ENCODE results near the gene MISP. TPM values are rescaled to one million over a fixed set of nuclear protein-coding genes. Genes with fewer than 3 reads are reported as not detected.
"Not testable (repeated sequence)": the region's sequence is repeated elsewhere in the genome, so short reads cannot be mapped to it uniquely, and the experiment has no call there.

The MISP gene, protein sequence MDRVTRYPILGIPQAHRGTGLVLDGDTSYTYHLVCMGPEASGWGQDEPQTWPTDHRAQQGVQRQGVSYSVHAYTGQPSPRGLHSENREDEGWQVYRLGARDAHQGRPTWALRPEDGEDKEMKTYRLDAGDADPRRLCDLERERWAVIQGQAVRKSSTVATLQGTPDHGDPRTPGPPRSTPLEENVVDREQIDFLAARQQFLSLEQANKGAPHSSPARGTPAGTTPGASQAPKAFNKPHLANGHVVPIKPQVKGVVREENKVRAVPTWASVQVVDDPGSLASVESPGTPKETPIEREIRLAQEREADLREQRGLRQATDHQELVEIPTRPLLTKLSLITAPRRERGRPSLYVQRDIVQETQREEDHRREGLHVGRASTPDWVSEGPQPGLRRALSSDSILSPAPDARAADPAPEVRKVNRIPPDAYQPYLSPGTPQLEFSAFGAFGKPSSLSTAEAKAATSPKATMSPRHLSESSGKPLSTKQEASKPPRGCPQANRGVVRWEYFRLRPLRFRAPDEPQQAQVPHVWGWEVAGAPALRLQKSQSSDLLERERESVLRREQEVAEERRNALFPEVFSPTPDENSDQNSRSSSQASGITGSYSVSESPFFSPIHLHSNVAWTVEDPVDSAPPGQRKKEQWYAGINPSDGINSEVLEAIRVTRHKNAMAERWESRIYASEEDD
- not detected for total RNA-seq

DNA sequence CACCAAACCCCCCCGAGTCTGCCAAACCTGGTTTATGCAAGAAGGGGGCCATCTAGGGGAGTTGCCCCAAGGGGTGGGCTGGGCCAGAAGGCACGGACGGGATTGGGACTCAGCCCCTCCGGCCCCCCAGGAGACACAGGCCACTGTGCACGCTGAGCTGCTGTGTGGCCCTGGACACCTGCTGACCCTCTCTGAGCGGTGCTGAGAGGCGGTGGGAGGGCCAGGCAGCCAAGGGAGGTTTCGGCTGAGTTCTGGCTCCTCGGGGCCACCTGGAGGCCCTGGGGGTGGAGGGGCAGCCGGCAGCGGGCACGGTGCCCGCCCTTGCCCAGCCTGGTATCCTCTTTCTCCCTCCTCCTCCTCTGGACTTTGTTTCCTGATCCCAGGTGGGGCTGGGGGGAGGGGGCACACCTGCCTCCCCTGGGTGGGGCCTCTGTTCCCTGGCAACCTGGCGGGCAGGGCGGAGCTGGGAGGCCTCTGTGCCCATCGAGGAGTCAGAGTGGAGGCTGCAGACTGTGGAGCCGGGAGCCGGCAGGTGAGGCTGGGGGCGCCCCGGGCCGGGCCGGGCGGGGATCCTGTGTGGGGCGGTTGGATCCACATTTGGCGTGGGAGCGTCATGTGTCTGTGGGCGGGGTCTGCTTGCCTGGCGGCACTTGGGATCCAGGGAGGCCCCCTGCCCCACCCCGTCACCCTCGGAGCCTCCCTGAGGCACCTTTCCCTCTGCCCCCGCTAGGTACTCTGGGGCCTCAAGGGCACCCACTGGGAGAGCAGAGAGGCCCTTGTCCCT is at the start of gene MISP:
MISP (plus strand) TSS at position 473 of the 784 bp plus-strand sequence. CDS start 5,835 bp downstream, outside the sequence.
- CTCF ChIA-PET: no interaction called here
- Mint-ChIP-seq H3K27ac (no peak within 1 kb of the TSS), H3K9me3 (ENCODE audit: insufficient read depth) (no peaks in the 10 kb centered on the region), H3K27me3 (ENCODE audit: low read depth) (no peaks in the 10 kb centered on the region), H3K4me1 (ENCODE audit: low read depth) (no peaks in the 10 kb centered on the region), H3K36me3 (ENCODE audit: low read depth) (peaks cover 2% of the 10 kb centered on the region), H3K4me3 (no peak within 1 kb of the TSS)
- DNase-seq: no peak
- no peak for ATAC-seq
- POLR2A ChIA-PET: no interaction called here

DNA sequence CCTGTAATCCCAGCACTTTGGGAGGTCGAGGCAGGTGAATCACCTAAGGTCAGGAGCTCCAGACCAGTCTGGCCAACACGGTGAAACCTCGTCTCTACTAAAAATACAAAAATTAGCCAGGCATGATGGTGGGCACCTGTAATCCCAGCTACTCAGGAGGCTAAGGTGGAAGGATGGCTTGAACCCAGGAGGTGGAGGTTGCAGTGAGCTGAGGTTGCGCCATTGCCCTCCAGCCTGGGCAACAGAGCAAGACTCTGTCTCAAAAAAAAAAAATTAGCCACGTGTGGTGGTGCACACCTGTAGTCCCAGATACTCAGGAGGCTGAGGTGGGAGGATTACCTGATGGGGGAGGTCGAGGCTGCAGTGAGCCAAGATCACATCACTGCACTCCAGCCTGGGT is 48.1 kb upstream of the MISP start:
- H3K36me3 Mint-ChIP-seq (ENCODE audit: low read depth); POLR2A ChIA-PET; H3K9me3 Mint-ChIP-seq (ENCODE audit: insufficient read depth); H3K4me3 Mint-ChIP-seq; ATAC-seq; DNase-seq: not testable (repeated sequence)
- Mint-ChIP-seq H3K27ac (peak overlapping the region; percentile 61), H3K27me3 (ENCODE audit: low read depth) (peaks cover 14% of the 10 kb centered on the region), H3K4me1 (ENCODE audit: low read depth) (peaks cover 11% of the 10 kb centered on the region)
- CTCF ChIA-PET: interaction anchor here (1.9 kb wide), 1 partner anchor 23 kb away, joined by 6 read pairs; no protein-coding TSS in a partner anchor

DNA sequence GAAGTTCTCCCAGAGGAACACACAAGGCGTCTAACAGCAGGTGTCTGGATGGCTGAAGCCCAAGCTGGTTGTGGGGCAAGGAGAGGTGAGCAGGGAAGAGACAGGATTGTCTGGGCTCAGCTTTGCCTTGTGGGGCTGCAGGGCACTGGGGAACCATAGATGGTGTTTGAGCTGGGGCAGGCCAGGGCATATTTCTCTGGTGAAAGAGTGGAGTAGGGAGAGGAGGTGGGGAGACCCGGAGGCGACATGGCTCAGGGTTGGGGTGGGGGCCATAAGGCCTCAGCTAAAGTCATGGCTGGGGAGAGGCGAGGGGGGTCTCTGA is 47.6 kb upstream of the MISP start:
- Mint-ChIP-seq H3K4me1 (ENCODE audit: low read depth) (peaks cover 11% of the 10 kb centered on the region), H3K36me3 (ENCODE audit: low read depth) (no peaks in the 10 kb centered on the region), H3K9me3 (ENCODE audit: insufficient read depth) (no peaks in the 10 kb centered on the region), H3K27me3 (ENCODE audit: low read depth) (peaks cover 18% of the 10 kb centered on the region), H3K27ac (peak overlapping the region; percentile 61), H3K4me3 (peak overlapping the region; percentile 10)
- CTCF ChIA-PET: interaction anchor here (1.9 kb wide), 1 partner anchor 23 kb away, joined by 6 read pairs; no protein-coding TSS in a partner anchor
- ATAC-seq: peak; percentile 14
- no peak for DNase-seq
- POLR2A ChIA-PET: interaction anchor here (0.7 kb wide), 1 partner anchor 39 kb away, joined by 3 read pairs; no protein-coding TSS in a partner anchor

DNA sequence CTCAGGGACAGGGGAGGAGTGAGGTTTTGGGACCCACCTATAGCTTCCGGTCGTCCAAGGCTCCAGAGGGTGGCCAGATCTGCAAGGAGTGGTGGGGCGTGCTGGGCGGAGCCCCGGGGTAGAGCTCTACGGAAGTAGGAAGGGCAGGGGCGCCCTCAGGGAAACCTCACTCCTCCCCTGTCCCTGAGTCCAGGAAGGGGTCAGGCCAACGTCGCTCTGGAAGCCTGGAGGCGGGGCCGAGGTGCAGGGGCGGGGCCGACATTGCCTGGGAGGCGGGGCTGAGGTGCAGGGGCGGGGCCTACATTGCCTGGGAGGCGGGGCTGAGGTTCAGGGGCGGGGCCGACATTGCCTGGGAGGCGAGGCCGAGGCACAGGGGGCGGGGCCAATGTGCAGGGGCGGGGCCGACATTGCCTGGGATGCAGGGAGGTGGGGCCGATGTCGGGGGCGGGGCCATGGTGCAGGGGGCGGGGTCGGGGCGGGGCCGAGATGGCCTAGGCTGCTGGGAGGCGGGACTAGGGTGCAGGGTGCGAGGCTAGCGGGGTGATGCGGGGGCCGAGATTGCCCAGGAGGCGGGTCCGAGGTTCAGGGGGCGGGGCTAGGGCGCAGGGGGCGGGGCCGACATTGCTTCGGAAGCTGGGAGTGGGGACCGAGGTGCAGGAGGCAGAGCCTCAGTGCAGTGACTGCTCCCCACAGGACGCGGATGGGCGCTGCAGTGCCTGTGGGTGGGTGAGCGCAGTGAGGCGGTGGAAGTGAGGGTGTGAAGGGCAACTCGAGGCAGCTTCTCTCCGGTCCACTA is 47.1 kb upstream of the MISP start:
- Mint-ChIP-seq H3K27ac (no peak overlapping the region), H3K27me3 (ENCODE audit: low read depth) (peaks cover 18% of the 10 kb centered on the region), H3K4me1 (ENCODE audit: low read depth) (peaks cover 11% of the 10 kb centered on the region), H3K36me3 (ENCODE audit: low read depth) (no peaks in the 10 kb centered on the region), H3K4me3 (peak overlapping the region; percentile 10), H3K9me3 (ENCODE audit: insufficient read depth) (no peaks in the 10 kb centered on the region)
- ATAC-seq (peak; percentile 87), DNase-seq (peak; percentile 72)
- CTCF ChIA-PET: interaction anchor here (1.9 kb wide), 1 partner anchor 24 kb away, joined by 6 read pairs; no protein-coding TSS in a partner anchor
- POLR2A ChIA-PET: interaction anchor here (0.7 kb wide), 1 partner anchor 38 kb away, joined by 3 read pairs; no protein-coding TSS in a partner anchor

DNA sequence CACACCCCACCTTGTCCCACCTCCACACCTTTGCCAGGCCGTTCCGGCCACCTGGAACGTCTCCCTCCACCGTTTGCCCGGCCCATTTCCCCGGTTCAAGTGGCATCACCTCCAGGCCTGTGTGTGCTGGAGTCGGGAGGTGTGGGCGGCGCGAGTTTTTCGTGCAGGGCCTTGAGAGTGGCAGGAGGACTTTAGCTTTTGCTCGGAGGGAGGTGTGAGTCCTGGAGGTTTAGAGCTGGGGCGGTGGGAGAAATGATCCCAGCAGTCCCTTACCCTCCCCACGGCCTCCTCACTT is 46.5 kb upstream of the MISP start:
- H3K9me3 Mint-ChIP-seq (ENCODE audit: insufficient read depth): no peaks in the 10 kb centered on the region
- no peak overlapping the region for H3K4me3 Mint-ChIP-seq
- ChIA-PET CTCF (interaction anchor here (1.9 kb wide), 1 partner anchor 24 kb away, joined by 6 read pairs; no protein-coding TSS in a partner anchor), POLR2A (no interaction called here)
- no peak for ATAC-seq
- no peak overlapping the region for H3K27ac Mint-ChIP-seq
- H3K4me1 Mint-ChIP-seq (ENCODE audit: low read depth): peaks cover 11% of the 10 kb centered on the region
- peaks cover 18% of the 10 kb centered on the region for H3K27me3 Mint-ChIP-seq (ENCODE audit: low read depth)
- no peak for DNase-seq
- no peaks in the 10 kb centered on the region for H3K36me3 Mint-ChIP-seq (ENCODE audit: low read depth)

DNA sequence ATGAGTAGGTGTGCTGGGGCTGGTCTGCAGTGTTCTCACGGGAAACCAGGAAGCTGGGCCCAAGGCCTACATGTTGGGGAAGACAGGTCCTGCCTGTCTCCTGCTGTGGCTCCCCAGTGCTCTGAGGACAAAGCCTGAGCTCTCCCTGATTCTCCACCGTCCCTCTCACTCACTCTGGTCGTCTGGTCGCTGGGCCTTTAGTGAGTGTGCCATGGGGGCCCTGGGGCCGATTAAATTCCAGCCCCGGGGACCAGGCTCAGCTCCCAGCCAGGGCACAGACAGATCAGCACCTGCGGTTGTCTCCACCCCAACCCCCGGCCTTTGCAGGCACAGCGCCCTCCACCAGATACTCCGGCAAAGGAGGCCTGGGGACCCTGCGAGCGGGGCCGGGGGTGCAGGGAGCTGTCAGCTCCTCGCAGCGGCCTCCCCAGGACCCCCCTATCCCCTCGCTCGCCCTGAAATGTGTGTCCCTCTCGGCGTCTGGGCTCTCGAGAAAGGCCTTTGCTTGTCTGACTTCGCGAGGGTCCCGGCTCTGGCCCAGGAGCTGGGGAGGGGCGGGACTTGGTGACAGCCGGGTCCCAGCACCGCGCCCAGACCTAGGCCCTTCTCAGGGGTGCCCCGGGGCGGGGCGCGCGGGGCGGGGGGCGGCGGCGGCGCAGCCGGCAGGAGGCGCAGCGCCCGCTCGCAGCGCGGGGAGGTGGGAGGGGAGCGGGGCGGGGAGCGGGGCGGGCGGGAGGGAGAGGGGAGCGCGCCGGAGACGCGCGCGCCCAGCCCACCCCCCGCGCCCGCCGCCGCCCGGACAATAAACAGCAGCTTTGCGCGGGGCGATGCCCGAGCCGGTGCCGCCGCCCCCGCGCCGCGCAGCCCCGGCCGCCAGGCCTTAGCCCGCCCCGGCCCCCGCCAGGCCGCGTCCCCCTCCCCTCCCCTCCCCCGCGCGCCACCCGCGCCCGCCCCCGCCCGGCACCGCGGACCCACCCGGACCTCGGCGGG is 42.5 kb upstream of the MISP start, which contains the start of gene PALM:
PALM (plus strand) TSS at position 782 of the 990 bp plus-strand sequence. CDS start 212 bp downstream, outside the sequence.
- CTCF ChIA-PET: interaction anchor here (0.8 kb wide), 1 partner anchor 26 kb away, joined by 3 read pairs; no protein-coding TSS in a partner anchor
- Mint-ChIP-seq H3K4me1 (ENCODE audit: low read depth) (peaks cover 6% of the 10 kb centered on the region), H3K36me3 (ENCODE audit: low read depth) (no peaks in the 10 kb centered on the region), H3K9me3 (ENCODE audit: insufficient read depth) (no peaks in the 10 kb centered on the region), H3K27ac (no peak within 1 kb of the TSS), H3K27me3 (ENCODE audit: low read depth) (peaks cover 17% of the 10 kb centered on the region), H3K4me3 (no peak within 1 kb of the TSS)
- POLR2A ChIA-PET: no interaction called here
- ATAC-seq: no peak
- no peak for DNase-seq

DNA sequence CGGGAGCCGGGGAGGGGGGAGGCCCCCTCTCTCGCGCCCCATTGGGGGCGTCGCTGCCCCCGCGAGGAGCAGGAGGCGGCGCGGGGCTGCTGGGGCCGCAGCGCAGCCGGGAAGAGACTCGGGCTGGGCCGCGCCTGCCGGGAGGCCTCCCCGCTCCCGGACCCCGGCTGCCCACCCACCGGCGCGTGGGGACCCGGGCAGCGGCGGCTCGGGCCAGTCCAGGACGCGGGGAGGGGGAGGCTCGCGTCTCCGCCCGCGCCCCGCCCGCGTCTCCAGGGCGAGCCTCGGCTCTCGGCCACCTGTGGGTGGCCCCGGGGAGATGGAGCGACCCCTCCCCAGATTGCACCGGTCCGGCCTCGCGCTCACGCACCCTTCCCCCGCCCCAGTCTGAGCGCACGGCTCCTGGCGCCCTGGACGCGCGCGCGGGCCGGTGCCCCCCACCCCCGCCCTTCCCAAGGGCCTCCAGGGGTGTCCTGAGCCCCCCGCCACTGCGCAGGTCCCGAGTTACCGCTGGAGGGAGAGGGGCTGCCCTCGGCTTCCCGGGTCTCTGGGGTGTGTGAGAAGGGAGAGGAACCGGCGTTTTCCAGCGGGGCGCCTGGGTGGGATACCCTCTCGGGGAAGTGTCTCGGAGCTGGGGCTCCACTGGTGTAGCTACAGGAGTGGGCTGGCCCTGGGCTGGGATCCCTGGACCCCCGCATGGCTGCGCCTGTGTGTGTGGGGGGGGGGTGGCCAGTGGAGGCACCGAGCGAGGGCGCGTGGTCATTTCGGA is 41.5 kb upstream of the MISP start:
- peaks cover 17% of the 10 kb centered on the region for H3K27me3 Mint-ChIP-seq (ENCODE audit: low read depth)
- POLR2A ChIA-PET: no interaction called here
- H3K9me3 Mint-ChIP-seq (ENCODE audit: insufficient read depth): no peaks in the 10 kb centered on the region
- H3K36me3 Mint-ChIP-seq (ENCODE audit: low read depth): no peaks in the 10 kb centered on the region
- CTCF ChIA-PET: no interaction called here
- H3K27ac Mint-ChIP-seq: no peak overlapping the region
- ATAC-seq: no peak
- H3K4me1 Mint-ChIP-seq (ENCODE audit: low read depth): no peaks in the 10 kb centered on the region
- no peak overlapping the region for H3K4me3 Mint-ChIP-seq
- no peak for DNase-seq

DNA sequence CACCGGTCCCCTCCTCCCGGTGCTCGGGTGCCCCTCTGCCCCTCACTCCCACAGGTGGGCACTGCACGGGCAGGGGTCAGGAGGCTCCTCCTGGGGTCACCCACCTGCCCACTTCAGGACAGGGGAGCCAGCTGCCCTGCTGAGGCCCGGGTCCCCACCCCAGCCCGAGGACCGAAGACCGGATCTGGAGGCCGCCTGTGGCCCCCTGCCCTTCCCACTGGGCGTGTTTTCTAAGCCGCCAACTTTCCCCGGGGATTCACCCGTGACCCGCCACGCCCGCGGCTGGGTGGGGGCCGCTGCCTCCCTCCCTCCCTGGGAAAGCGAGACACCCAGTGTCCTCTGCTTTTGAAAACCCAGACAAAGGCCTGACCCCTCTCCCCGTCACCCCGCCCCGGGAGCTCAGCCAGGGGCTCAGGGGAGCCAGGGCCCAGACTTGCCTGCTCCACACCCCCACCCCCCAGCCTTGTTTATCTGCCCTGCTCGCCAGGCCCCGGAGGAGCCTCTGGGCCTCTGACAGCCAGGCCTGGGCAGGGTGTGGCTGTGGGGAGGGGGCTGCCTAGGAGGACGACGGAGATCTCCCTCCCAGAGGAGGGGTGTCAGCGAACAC is 40.8 kb upstream of the MISP start:
- no peak for DNase-seq
- Mint-ChIP-seq H3K27me3 (ENCODE audit: low read depth) (peaks cover 17% of the 10 kb centered on the region), H3K4me1 (ENCODE audit: low read depth) (no peaks in the 10 kb centered on the region), H3K36me3 (ENCODE audit: low read depth) (no peaks in the 10 kb centered on the region), H3K27ac (no peak overlapping the region), H3K9me3 (ENCODE audit: insufficient read depth) (no peaks in the 10 kb centered on the region), H3K4me3 (no peak overlapping the region)
- ChIA-PET CTCF (no interaction called here), POLR2A (no interaction called here)
- ATAC-seq: no peak

DNA sequence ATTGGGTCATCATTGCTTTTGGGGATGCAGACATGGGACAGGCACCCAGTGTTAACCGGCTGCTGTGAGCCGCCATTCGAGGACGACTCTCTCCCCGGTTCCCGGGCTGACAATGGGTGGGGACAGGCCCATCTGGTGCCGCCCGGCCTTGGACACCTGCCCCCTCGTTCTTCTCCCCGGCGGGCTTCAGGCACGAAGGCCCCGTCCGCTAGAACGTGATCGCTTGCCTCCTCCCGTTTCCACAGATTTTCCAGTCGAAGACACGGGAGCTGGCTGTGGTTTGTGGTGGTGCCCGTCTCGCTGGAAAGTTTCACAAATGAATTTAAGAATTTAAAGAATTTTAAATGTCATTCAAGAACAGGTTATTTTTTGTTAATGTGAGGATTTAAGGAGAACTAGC is 40.1 kb upstream of the MISP start:
- CTCF ChIA-PET: no interaction called here
- Mint-ChIP-seq H3K36me3 (ENCODE audit: low read depth) (no peaks in the 10 kb centered on the region), H3K27me3 (ENCODE audit: low read depth) (peaks cover 16% of the 10 kb centered on the region), H3K9me3 (ENCODE audit: insufficient read depth) (peaks cover 4% of the 10 kb centered on the region), H3K4me1 (ENCODE audit: low read depth) (no peaks in the 10 kb centered on the region), H3K27ac (no peak overlapping the region), H3K4me3 (no peak overlapping the region)
- POLR2A ChIA-PET: no interaction called here
- DNase-seq (no peak), ATAC-seq (no peak)

DNA sequence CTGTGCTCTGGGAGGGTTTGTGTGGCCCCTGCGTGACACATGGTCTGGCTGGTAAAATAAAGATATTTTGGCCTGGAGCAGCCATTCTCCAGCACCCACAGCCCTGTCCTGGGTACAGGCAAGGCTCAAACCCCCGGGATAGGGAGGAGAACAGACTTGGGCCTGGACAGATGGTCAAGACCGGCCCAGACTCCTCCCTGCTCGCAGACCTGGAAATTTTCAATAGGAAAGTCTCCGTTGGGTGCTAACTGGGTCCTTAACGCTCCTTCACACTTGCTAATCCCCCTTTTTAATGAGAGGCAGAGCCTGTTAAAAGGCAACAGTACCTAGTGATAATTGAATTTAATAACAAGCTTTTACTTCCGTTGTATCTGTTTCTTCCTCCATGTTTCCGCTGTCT is 39.7 kb upstream of the MISP start:
- Mint-ChIP-seq H3K9me3 (ENCODE audit: insufficient read depth) (peaks cover 4% of the 10 kb centered on the region), H3K4me3 (no peak overlapping the region), H3K4me1 (ENCODE audit: low read depth) (no peaks in the 10 kb centered on the region), H3K36me3 (ENCODE audit: low read depth) (no peaks in the 10 kb centered on the region), H3K27ac (no peak overlapping the region), H3K27me3 (ENCODE audit: low read depth) (peaks cover 16% of the 10 kb centered on the region)
- no peak for ATAC-seq
- ChIA-PET POLR2A (no interaction called here), CTCF (no interaction called here)
- DNase-seq: no peak
